ENCODE data around the gene LYSET.

GRCh38 chr14:93214598-93214997, 29.5 kb downstream of the LYSET start:
- TF ChIP-seq POLR2AphosphoS5 (IDR thresholded peaks at IDR 0.05) (no peak), CTCF (IDR thresholded peaks at IDR 0.05) (no peak), POLR2A (IDR thresholded peaks at IDR 0.05) (no peak)
